GM20431 (cell line): ENCODE results near the gene HUS1B.
"Not testable (repeated sequence)": the region's sequence is repeated elsewhere in the genome, so short reads cannot be mapped to it uniquely, and the experiment has no call there.

ENCODE experiments used
- in situ Hi-C: fragments of 300-500 bp; cut with MseI, MboI; formaldehyde crosslinking; loops from one replicate; pipeline ENCODE4 v1.15.0; 2020; ENCODE audit warnings: low sequenced_read_pairs; ENCODE audit not compliant: unreplicated experiment

The HUS1B gene

DNA sequence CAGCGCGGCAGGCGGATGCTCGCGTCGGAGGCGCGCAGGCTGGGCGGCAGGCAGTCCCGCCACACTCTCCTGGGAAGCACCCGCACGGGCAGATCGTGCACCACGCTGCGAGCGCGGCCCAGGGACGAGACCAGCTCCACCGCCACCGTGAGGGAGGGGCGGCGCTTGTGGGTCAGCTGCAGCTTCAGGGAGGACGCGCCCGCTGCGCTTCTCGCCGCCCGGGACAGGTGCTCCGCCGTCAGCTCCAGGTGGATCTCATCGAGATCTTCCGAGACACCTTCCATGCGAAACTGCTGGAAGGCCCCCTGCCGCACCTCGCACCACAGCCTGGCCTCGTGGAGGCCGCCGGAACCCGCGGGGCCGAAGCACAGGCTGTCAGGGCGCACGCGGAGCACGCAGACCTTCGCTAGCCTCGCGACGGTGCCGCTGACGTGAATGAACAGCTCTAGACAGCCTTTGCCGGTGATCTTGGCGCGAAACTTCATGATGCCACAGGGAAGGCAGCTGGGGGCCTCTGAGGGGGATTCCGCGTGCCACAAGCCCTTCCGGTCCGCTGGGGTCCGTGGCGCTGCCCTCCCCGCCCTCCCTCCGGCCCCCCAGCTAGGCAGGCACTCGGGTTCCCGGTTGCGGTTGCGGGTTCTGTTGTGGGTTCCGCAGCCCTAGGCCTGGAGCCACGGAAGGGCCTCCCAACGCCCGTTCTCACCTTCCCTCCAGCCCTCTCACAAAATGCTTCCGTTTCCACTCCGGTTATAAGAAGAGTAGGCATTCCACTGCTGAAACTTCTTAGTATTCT is at the start of gene HUS1B:
TSS of gene HUS1B (minus strand) at position 641 of the 793 bp plus-strand sequence. CDS start at position 485, 156 bp downstream.
- in situ Hi-C loops = no loop called here

GRCh38 chr6:706146-706545 is 49.2 kb upstream of the HUS1B start:
- in situ Hi-C loops = no loop called here

- in situ Hi-C loops = no loop called here
Measured at GRCh38 chr6:705047-705446, 48.1 kb upstream of the HUS1B start.

DNA sequence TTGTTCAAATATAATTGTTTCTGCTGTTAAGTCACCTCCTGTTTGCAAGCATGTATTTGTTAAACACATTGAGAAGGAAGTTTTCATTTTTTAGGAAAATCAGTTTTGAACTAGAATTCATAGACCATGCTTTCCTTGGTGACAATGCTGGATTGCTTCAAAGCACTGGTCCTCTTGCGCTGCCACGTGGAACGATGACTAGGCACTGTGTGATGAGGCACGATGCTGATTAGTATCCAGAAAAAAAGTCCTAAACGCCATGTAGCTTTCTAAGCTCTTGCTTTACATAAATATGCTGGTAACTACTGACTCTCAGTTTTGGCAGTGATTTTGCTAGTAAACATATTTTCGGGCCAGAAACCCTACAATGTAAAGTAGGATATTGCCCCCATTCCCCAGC is 47.1 kb upstream of the HUS1B start:
- in situ Hi-C loops = no loop called here

GRCh38 chr6:703552-703951 is 46.7 kb upstream of the HUS1B start:
- in situ Hi-C loops = no loop called here

DNA sequence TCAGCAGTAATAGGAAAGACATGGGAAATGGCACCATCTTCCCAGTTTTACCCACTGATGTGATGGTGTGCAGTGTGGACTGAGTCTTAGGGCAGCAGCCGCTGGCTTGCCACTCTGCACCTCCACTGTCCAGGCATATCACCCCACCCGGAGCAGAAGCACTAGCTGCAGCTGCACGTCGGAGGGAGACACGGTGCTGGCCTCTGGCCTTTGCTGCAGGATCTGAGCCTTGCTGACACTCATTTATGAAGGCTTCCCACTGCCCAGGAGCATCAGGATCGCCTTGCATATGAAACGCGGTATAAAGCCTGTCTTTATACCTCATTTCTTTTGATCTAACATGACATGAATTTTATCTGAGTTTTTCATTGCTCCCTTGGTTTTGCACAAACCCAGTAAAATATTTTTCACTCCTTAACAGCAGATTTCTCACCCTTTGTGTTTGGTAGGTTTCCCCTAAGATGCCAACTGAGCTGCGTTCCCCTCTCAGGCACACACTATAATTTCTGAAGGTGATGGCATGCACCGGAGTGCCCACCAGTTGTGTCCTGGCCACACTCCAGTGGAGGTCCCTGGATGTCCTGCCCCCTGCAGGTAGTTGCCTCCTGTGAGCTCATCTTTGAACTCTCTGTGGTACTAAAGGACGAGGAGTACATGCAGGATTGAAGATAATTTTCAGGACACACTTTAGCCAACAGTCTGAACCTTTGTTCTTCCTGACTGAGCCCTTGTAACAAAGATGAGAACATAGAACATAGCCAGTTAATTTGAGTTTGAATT is 45.0 kb upstream of the HUS1B start:
- in situ Hi-C loops = no loop called here

DNA sequence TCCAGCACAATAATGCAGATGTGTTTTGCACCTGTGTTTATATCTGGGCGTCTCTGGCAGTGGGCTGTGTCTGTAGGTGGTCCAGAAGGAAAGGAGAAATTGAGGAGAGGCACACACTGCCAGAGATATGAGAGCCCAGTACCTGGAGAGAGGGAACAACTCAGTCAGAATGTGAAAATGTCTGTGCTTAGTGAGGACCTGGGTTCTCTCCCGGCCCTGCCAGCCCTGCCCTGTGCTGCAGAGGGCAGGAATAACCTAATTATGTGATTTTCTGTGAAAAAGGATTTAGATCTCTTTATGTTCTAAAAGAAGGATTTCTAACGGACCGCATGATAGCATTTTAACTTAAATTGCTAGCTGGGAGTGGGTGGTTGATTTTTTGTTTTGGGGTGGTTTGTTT is 44.3 kb upstream of the HUS1B start:
- in situ Hi-C loops = no loop called here

DNA sequence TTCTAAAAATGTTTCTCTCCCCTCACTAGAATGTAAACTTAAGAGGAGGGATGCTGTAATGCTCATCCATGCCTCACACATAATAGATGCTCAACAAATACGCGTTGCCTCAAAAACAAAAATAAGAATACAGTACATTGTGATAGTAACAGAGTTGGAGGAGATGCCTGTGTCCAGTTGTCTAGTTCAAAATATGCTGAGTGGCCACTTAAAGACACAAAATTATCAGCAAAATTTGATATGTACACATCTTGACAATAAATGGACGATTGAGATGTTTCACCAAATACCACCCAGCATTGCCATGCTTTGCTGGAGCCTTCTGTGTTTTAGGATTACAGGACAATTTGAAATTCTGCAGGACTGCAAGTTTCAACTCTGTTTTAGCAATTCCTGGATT is 43.6 kb upstream of the HUS1B start:
- in situ Hi-C loops = no loop called here

DNA sequence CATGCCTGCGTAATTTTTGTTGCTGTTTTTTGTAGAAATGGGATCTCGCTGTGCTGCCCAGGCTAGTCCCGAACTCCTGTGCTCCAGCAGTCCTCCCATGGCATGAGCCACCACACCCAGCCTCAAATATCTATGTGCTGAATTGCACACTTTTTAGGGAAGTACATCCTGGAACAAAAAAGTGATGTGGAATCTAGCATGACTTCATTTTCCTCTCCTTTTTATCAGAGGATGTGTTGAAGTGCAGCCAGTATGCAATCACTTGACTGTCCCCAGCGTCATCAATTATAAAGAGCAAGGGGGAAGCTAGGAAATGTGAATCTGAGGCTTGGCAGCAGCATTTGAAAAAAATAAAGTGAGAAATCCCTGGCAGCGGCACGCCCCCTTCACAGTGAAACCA is 42.4 kb upstream of the HUS1B start:
- in situ Hi-C loops = no loop called here

DNA sequence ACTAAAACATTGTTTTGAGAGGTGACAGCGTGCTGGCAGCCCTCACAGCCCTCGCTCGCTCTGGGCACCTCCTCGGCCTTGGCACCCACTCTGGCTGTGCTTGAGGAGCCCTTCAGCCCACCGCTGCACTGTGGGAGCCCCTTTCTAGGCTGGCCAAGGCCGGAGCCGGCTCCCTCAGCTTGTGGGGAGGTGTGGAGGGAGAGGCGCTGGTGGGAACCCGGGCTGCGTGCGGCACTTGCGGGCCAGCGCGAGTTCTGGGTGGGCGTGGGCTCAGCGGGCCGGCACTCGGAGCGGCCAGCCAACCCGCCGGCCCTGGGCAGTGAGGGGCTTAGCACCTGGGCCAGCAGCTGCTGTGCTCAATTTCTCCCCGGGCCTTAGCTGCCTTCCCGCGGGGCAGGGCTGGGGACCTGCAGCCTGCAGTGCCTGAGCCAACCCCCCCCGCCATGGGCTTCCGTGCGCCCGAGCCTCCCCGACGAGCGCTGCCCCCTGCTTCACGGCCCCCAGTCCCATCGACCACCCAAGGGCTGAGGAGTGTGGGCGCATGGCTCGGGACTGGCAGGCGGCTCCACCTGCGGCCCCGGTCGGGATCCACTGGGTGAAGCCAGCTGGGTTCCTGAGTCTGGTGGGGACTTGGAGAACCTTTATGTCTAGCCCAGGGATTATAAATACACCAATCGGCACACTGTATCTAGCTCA is 37.7 kb upstream of the HUS1B start:
- in situ Hi-C loops = not testable (repeated sequence)

DNA sequence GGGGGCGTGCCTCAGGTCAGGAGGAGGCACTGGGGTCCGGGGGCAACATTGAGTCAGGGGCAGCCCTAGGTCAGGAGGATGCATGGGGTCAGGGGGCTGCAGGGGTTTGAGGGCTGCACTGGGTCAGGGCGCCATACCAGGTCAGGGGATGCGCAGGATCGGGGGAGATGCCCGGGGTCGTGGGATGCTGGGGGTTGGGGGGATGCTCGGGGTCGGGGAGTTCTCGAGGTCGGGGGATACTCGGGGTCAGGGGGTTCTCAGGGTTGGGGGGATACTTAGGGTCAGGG is 36.8 kb upstream of the HUS1B start:
- in situ Hi-C loops = no loop called here

DNA sequence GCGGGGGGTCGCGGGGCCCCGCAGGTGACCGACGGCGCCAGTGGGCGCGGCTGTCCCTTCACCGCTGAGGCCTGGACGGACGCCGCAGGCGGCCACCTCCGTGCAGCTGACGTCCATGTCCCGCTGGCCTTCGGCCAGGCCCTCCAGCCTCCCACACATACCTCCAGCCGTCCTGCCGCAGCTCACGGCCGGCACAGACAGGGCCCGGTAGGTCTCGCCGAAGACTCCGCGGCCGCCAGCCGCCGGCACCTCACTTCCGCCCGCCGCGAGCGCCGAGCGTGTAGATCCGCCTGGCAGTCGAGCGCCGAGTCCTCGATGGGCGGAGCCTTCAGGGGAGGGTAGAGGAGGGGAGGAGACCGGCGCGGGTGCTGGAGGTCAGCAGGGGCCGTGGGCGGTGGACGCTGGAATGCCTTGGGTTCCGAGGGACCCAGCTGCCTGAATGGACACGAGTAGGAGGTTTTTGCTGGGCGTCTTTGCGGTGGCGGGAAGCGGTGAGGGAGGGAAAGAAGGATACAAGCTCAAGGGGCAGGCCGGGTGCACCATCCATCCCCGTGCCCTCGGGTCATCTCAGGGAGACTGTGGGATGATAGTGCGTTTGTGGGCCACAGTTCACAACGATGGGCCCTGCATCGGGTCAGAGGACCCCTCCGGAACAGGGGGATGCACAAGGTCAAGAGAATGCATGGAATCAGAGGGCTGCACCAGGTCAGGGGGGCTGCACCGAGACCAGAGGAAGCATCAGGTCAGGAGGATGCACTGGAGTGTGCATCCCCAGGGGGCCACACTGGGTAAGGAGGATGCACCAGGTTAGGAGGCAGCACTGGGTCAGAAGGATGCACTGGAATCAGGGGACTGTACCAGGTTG is 36.2 kb upstream of the HUS1B start, which contains the start of gene EXOC2:
TSS of gene EXOC2 (minus strand) at position 282 of the 865 bp plus-strand sequence. CDS start 55,321 bp downstream, outside the sequence.
- in situ Hi-C loops = no loop called here

DNA sequence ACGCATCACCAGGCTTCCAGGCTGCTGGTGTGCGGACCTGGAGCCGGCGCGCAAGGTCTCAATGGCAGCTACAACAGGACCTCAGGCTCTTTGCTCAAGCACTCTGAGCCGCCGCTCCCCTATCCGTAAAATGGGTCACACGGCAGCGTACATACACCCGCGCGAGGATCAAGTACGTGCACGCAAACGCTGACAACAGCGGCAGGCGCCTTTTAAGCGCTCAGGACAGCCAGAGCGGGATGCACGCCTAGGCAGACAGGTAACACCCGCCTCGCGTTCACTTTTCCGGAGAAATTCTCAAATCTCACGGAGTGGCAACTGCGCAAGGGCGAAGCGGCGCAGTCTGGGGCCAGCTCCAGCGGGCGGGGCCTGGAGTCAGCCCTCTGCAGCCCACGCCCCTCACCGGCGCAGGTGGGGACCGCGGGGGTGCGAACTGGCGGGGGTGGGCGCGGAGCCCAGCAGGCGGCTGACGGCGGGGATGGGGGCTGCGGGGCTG is 35.5 kb upstream of the HUS1B start:
- in situ Hi-C loops = no loop called here

GRCh38 chr6:689223-689622 is 32.3 kb upstream of the HUS1B start:
- in situ Hi-C loops = no loop called here

- in situ Hi-C loops = no loop called here
Measured at GRCh38 chr6:686497-686896, 29.6 kb upstream of the HUS1B start.

DNA sequence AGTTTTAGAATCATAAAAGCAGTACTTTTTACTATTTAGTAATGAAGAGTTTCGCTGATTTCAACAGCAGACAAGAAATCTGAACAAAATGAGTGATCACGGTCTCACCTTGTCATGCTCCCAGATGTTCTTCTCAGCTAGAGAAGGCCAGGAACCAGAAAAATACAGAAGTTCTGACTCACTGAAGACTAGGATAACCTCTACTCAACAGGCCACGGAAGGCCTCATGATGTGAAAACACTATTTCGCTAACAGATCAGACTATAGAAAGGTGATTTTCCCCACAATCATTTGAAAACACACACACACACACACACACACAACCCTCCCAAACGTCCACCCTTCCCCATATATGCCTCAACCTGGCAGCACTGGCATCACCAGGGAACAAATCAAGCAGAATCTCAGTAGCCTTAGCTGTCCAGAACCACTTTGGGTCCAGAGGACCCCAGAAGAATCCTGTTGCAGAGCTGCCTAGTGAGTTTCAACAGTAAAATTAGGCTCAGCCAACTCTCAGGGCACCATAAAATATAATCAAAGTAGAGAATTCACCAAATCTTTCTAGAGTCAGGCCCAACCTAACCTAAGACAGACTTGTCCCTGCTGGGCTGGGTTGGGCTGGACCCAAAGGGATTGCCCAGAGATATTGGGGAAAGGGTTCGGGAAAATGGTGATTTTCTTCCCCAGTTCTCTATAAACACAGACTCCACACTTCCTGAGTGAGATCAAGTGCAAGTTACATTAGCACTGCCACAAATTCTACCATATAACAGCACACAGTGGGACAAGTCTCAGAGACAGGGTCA is 28.1 kb upstream of the HUS1B start:
- in situ Hi-C loops = no loop called here

GRCh38 chr6:683742-684440 is 27.0 kb upstream of the HUS1B start:
- in situ Hi-C loops = no loop called here

- in situ Hi-C loops = no loop called here
Measured at GRCh38 chr6:680666-681340, 23.9 kb upstream of the HUS1B start.
